ENCODE results near the gene NFIC.

Gene NFIC

DNA sequence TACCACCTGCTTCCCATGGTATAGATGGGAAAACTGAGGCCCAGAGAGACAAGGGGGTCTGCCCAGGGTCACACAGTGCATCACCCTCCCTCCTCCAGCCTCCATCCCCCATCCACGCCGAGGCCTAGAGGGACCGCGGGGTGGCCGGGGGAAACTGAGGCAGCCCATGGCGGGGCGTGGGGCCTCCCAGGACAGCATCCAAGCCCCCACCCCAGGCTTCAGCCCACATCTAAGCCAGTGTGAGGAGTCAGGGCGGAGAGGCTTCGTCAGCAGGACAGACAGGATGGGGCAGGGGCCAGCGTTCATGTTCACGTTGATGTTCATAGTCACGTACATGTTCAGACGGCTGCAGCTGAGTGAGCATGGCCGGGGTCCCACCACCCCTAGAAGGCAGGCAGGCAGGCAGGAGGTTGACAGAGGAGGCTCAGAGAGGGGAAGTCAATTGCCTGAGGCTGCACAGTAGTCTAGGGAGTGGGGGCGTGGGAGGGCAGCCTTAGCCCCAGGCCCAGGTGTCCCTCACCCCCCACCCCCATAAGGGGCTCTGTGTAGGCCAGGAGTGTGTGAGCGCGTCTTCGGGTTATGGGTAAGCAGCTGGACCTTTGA lies 90.6 kb downstream of the NFIC start:
- Histone ChIP-seq H3K4me1 (ENCODE audit: insufficient read depth, low read length, severe bottlenecking) (no peaks in the 10 kb centered on the region), H3K79me2 (ENCODE audit: insufficient read depth, low read length) (no peaks in the 10 kb centered on the region), H3K4me2 (ENCODE audit: low read length) (no peak overlapping the region), H3K4me3 (ENCODE audit: low read depth, low read length, poor library complexity, severe bottlenecking) (no peak overlapping the region), H3K27me3 (ENCODE audit: insufficient read depth, low read length) (no peaks in the 10 kb centered on the region), H2AFZ (ENCODE audit: low read length) (no peak overlapping the region), H3K36me3 (ENCODE audit: insufficient read depth, low read length) (no peaks in the 10 kb centered on the region; the same call in 1 of the 2 replicates), H3K9ac (ENCODE audit: low read length) (no peak overlapping the region), H3K27ac (ENCODE audit: low read depth, low read length, poor library complexity, severe bottlenecking) (no peak overlapping the region), H3F3A (ENCODE audit: insufficient read depth, low read length) (no peaks in the 10 kb centered on the region), H4K20me1 (ENCODE audit: insufficient read depth, low read length) (no peaks in the 10 kb centered on the region), H3K9me3 (ENCODE audit: low read length) (no peaks in the 10 kb centered on the region), H3K9me2 (ENCODE audit: low read depth, low read length) (no peaks in the 10 kb centered on the region)
- TF ChIP-seq, protein P1, sequence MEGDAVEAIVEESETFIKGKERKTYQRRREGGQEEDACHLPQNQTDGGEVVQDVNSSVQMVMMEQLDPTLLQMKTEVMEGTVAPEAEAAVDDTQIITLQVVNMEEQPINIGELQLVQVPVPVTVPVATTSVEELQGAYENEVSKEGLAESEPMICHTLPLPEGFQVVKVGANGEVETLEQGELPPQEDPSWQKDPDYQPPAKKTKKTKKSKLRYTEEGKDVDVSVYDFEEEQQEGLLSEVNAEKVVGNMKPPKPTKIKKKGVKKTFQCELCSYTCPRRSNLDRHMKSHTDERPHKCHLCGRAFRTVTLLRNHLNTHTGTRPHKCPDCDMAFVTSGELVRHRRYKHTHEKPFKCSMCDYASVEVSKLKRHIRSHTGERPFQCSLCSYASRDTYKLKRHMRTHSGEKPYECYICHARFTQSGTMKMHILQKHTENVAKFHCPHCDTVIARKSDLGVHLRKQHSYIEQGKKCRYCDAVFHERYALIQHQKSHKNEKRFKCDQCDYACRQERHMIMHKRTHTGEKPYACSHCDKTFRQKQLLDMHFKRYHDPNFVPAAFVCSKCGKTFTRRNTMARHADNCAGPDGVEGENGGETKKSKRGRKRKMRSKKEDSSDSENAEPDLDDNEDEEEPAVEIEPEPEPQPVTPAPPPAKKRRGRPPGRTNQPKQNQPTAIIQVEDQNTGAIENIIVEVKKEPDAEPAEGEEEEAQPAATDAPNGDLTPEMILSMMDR (IDR thresholded peaks at IDR 0.05; ENCODE audit: low read length): no peak
- no peak for TF ChIP-seq EZH2 (IDR thresholded peaks at IDR 0.05; ENCODE audit: borderline replicate concordance, low read length)

DNA sequence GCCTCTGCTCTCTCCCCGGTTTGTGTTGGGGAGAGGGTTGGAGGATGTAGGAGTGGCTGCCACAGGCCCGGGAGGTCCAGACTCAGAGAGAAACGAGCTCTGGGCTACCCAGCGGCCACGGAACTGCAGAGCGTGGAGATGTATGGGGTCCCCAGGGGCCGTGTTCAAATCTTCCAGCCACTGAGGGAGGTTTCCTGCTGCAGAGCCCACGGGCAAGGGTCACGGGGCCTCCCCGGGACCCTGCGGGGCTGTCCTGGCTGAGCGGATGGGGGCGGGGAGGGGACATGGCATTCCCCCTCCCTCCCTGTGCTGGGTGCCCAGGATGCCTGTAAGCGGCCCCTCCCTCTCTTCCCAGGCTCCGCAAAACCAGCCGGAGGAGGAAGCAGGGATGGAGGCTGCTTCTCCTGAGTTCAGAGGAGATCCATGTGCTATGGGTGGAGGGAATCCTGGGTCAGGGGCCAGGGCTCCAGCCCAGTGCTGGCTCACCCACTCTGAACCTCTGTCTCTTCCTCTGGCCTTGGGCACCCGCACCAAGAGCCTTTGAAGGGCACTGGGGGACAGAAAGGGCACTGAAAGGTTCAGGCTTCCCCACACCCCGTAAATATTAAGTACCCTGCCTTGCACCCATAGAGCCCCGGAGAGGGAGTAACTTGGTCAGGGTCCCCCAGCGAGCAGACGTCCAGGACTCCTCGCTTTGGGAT lies 91.3 kb downstream of the NFIC start:
- H3K9ac ChIP-seq (ENCODE audit: low read length): no peak overlapping the region

DNA sequence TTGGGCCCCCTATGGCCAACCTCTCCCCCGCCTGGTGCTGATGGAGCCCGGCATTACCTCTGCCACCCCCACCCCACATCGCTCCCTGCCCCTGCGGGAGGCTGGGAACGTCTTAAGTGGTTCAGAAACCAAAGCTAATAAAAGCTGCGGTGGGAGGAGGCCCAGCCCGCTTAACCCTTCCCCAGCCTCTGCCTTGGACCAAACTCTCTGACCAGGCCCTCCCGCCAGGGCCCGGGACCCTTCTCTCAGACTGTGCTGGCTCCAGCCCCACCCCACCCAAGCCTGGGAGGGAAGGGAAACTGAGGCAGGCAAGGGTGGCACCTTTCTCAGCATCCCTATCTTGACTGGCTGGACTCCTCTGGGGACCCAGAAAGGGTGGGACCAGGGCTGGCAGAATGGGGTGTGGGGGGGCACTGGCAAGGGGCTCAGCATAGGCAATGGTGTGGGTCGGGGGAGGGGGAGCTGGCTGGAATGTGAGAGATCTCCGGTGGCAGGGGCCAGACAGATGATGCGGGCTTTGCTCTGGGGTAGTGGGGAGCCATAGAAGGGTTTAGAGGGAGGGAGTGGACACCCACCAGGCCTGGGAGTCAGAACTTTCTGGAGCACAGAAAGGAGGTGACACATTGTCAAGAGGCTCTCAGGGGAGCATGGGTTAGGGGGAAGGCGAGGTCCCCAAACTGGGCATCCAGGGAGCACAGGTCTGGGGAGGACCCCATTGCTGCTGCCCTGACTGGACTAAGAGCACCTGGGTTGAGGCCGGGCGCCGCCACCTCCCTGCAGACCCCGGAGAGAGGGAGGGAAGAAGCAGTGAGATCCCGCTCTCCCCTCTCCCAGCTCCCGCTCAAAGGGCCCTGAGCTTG lies 92.1 kb downstream of the NFIC start:
- no peak overlapping the region for H2AFZ ChIP-seq (ENCODE audit: low read length)
- no peaks in the 10 kb centered on the region for H3K9me3 ChIP-seq (ENCODE audit: low read length)
- no peak for TF ChIP-seq EZH2 (IDR thresholded peaks at IDR 0.05; ENCODE audit: borderline replicate concordance, low read length)
- TF ChIP-seq, protein P1 (IDR thresholded peaks at IDR 0.05; ENCODE audit: low read length): no peak
- H3K4me3 ChIP-seq (ENCODE audit: low read depth, low read length, poor library complexity, severe bottlenecking): no peak overlapping the region
- no peaks in the 10 kb centered on the region for H3K36me3 ChIP-seq (ENCODE audit: insufficient read depth, low read length)
- H3K9me2 ChIP-seq (ENCODE audit: low read depth, low read length): no peaks in the 10 kb centered on the region
- no peak overlapping the region for H3K9ac ChIP-seq (ENCODE audit: low read length)
- no peaks in the 10 kb centered on the region for H3K79me2 ChIP-seq (ENCODE audit: insufficient read depth, low read length)
- H3K27ac ChIP-seq (ENCODE audit: low read depth, low read length, poor library complexity, severe bottlenecking): no peak overlapping the region
- H3F3A ChIP-seq (ENCODE audit: insufficient read depth, low read length): no peaks in the 10 kb centered on the region
- no peaks in the 10 kb centered on the region for H3K4me1 ChIP-seq (ENCODE audit: insufficient read depth, low read length, severe bottlenecking)
- H3K27me3 ChIP-seq (ENCODE audit: insufficient read depth, low read length): no peaks in the 10 kb centered on the region
- no peaks in the 10 kb centered on the region for H4K20me1 ChIP-seq (ENCODE audit: insufficient read depth, low read length)
- H3K4me2 ChIP-seq (ENCODE audit: low read length): no peak overlapping the region

More for the DNA sequence above, 91.3 kb downstream of the NFIC start:
- Histone ChIP-seq H4K20me1 (ENCODE audit: insufficient read depth, low read length) (no peaks in the 10 kb centered on the region), H3K9me2 (ENCODE audit: low read depth, low read length) (no peaks in the 10 kb centered on the region), H3K27me3 (ENCODE audit: insufficient read depth, low read length) (no peaks in the 10 kb centered on the region), H3K27ac (ENCODE audit: low read depth, low read length, poor library complexity, severe bottlenecking) (no peak overlapping the region), H3K4me1 (ENCODE audit: insufficient read depth, low read length, severe bottlenecking) (no peaks in the 10 kb centered on the region), H2AFZ (ENCODE audit: low read length) (no peak overlapping the region), H3K36me3 (ENCODE audit: insufficient read depth, low read length) (no peaks in the 10 kb centered on the region; the same call in 1 of the 2 replicates), H3F3A (ENCODE audit: insufficient read depth, low read length) (no peaks in the 10 kb centered on the region), H3K4me3 (ENCODE audit: low read depth, low read length, poor library complexity, severe bottlenecking) (no peak overlapping the region), H3K79me2 (ENCODE audit: insufficient read depth, low read length) (no peaks in the 10 kb centered on the region), H3K4me2 (ENCODE audit: low read length) (no peak overlapping the region), H3K9me3 (ENCODE audit: low read length) (no peaks in the 10 kb centered on the region)
- TF ChIP-seq, protein P1 (IDR thresholded peaks at IDR 0.05; ENCODE audit: low read length): no peak
- no peak for TF ChIP-seq EZH2 (IDR thresholded peaks at IDR 0.05; ENCODE audit: borderline replicate concordance, low read length)

Measured in OCI-LY1 (cell line).